ENCODE results near the gene CAVIN4. TPM values are rescaled to one million over a fixed set of nuclear protein-coding genes. Genes with fewer than 3 reads are reported as not detected.

CAVIN4 gene
- total RNA-seq, 6 donors from 2014 or later: 0.44 to 2.4 (median 0.80) TPM

GRCh38 chr9:100581661-100582060 lies 3.8 kb downstream of the CAVIN4 start:
- TF ChIP-seq POLR2AphosphoS5 (IDR thresholded peaks at IDR 0.05): no peak
- TF ChIP-seq POLR2A (IDR thresholded peaks at IDR 0.05): no peak
- no peak for TF ChIP-seq EP300 (IDR thresholded peaks at IDR 0.05)
- TF ChIP-seq CTCF (IDR thresholded peaks at IDR 0.05): no peak
- DNase-seq: no peak
- Histone ChIP-seq H3K4me1 (no peaks in the 10 kb centered on the region), H3K36me3 (no peaks in the 10 kb centered on the region), H3K27me3 (no peaks in the 10 kb centered on the region), H3K9me3 (no peaks in the 10 kb centered on the region), H3K4me3 (no peak overlapping the region), H3K27ac (no peak overlapping the region)
- no peak for ATAC-seq (ENCODE audit: low FRiP score in 2 of 2)
- 88 to 89% methylated on average over 4 of the region's 4 CpGs for WGBS, 2 donors

- Histone ChIP-seq H3K9me3 (no peaks in the 10 kb centered on the region), H3K4me3 (no peak overlapping the region), H3K27ac (no peak overlapping the region), H3K36me3 (no peaks in the 10 kb centered on the region), H3K27me3 (no peaks in the 10 kb centered on the region), H3K4me1 (no peaks in the 10 kb centered on the region)
- ATAC-seq (ENCODE audit: low FRiP score in 2 of 2): no peak
- DNase-seq: no peak
- TF ChIP-seq POLR2A (IDR thresholded peaks at IDR 0.05): no peak
- WGBS, 2 donors: 91 to 92% methylated on average over 5 of the region's 5 CpGs
These were observed 5.3 kb downstream of the CAVIN4 start for GRCh38 chr9:100583014-100583802.

- WGBS, 2 donors: 83 to 88% methylated on average over 4 of the region's 4 CpGs
- no peak for ATAC-seq (ENCODE audit: low FRiP score in 2 of 2)
- Histone ChIP-seq H3K27me3 (no peaks in the 10 kb centered on the region), H3K27ac (no peak overlapping the region), H3K36me3 (no peaks in the 10 kb centered on the region), H3K4me3 (no peak overlapping the region), H3K4me1 (no peaks in the 10 kb centered on the region), H3K9me3 (no peaks in the 10 kb centered on the region)
- no peak for TF ChIP-seq CTCF (IDR thresholded peaks at IDR 0.05)
- DNase-seq: no peak
These were observed 7.1 kb downstream of the CAVIN4 start for GRCh38 chr9:100584951-100585350.

- no peaks in the 10 kb centered on the region for H3K27me3 ChIP-seq
- H3K27ac ChIP-seq: no peak overlapping the region
- WGBS, 2 donors: 88 to 92% methylated on average over 7 of the region's 7 CpGs
- ATAC-seq (ENCODE audit: low FRiP score in 2 of 2) (no peak), DNase-seq (no peak)
- H3K9me3 ChIP-seq: no peaks in the 10 kb centered on the region
- no peaks in the 10 kb centered on the region for H3K36me3 ChIP-seq
- H3K4me1 ChIP-seq: no peaks in the 10 kb centered on the region
- TF ChIP-seq EP300 (IDR thresholded peaks at IDR 0.05): no peak
- TF ChIP-seq POLR2AphosphoS5 (IDR thresholded peaks at IDR 0.05): no peak
- no peak for TF ChIP-seq CTCF (IDR thresholded peaks at IDR 0.05)
- no peak for TF ChIP-seq POLR2A (IDR thresholded peaks at IDR 0.05)
- no peak overlapping the region for H3K4me3 ChIP-seq
These were observed 8.2 kb downstream of the CAVIN4 start for GRCh38 chr9:100586093-100586492.

- Histone ChIP-seq H3K4me1 (no peaks in the 10 kb centered on the region), H3K4me3 (no peak overlapping the region), H3K27ac (no peak overlapping the region), H3K36me3 (no peaks in the 10 kb centered on the region), H3K27me3 (no peaks in the 10 kb centered on the region), H3K9me3 (no peaks in the 10 kb centered on the region)
- TF ChIP-seq CTCF (IDR thresholded peaks at IDR 0.05): no peak
- no peak for TF ChIP-seq POLR2AphosphoS5 (IDR thresholded peaks at IDR 0.05)
- TF ChIP-seq EP300 (IDR thresholded peaks at IDR 0.05): no peak
- no peak for TF ChIP-seq POLR2A (IDR thresholded peaks at IDR 0.05)
- no peak for DNase-seq
- no peak for ATAC-seq (ENCODE audit: low FRiP score in 2 of 2)
- WGBS, 2 donors: 62 to 70% methylated on average over 8 to 9 of the region's 9 CpGs
These were observed 9.5 kb downstream of the CAVIN4 start for GRCh38 chr9:100587375-100587774.
